ENCODE results near the gene ZNF776. TPM values are rescaled to one million over a fixed set of nuclear protein-coding genes. Genes with fewer than 3 reads are reported as not detected.

ZNF776 gene
- polyA plus RNA-seq, 1 donor from 2014 or later = 62.3 TPM

- Histone ChIP-seq H3K9me2 (ENCODE audit: insufficient read depth, low read length) (no peaks in the 10 kb centered on the region), H3K9ac (ENCODE audit: low read length) (no peak overlapping the region), H3K9me3 (ENCODE audit: low read length) (no peaks in the 10 kb centered on the region), H3F3A (ENCODE audit: insufficient read depth, low read length, poor library complexity, severe bottlenecking) (no peaks in the 10 kb centered on the region), H3K27ac (ENCODE audit: low read length) (no peak overlapping the region), H4K20me1 (ENCODE audit: insufficient read depth) (no peaks in the 10 kb centered on the region), H3K79me2 (replicated peaks; ENCODE audit: insufficient read depth, low read length) (peaks cover 34% of the 10 kb centered on the region), H2AFZ (ENCODE audit: low read depth, low read length) (no peak overlapping the region), H3K36me3 (ENCODE audit: insufficient read depth, low read length) (peaks cover 2% of the 10 kb centered on the region), H3K27me3 (ENCODE audit: insufficient read depth, low read depth, low read length) (no peaks in the 10 kb centered on the region), H3K4me2 (ENCODE audit: low read length) (peak overlapping the region; percentile 55), H3K4me3 (ENCODE audit: low read length) (peak overlapping the region; percentile 92)
- TF ChIP-seq EZH2 (IDR thresholded peaks at IDR 0.05; ENCODE audit: borderline replicate concordance, insufficient read depth, low read length, poor library complexity, severe bottlenecking) = no peak
- TF ChIP-seq RAD21 (conservative IDR thresholded peaks at IDR 0.05) = no peak
- no peak for TF ChIP-seq REST (IDR thresholded peaks at IDR 0.05; ENCODE audit: borderline replicate concordance)
- no peak for TF ChIP-seq CTCF (IDR thresholded peaks at IDR 0.05; ENCODE audit: poor library complexity, severe bottlenecking)
- TF ChIP-seq POLR2AphosphoS5 (IDR thresholded peaks at IDR 0.05) = no peak
- no peak for TF ChIP-seq EP300 (conservative IDR thresholded peaks at IDR 0.05; ENCODE audit: poor library complexity, severe bottlenecking)
- no peak for TF ChIP-seq TAF1 (IDR thresholded peaks at IDR 0.05; ENCODE audit: low read depth)
- no peak for TF ChIP-seq MXI1 (conservative IDR thresholded peaks at IDR 0.05; ENCODE audit: poor library complexity, severe bottlenecking)
- TF ChIP-seq SMC3 (conservative IDR thresholded peaks at IDR 0.05; ENCODE audit: poor library complexity) = no peak
Measured at GRCh38 chr19:57709616-57710015, 37.0 kb upstream of the ZNF776 start.

GRCh38 chr19:57712222-57712621 is 34.4 kb upstream of the ZNF776 start:
- TF ChIP-seq MXI1 (conservative IDR thresholded peaks at IDR 0.05; ENCODE audit: poor library complexity, severe bottlenecking) (no peak), TAF1 (IDR thresholded peaks at IDR 0.05; ENCODE audit: low read depth) (no peak), SMC3 (conservative IDR thresholded peaks at IDR 0.05; ENCODE audit: poor library complexity) (no peak), REST (IDR thresholded peaks at IDR 0.05; ENCODE audit: borderline replicate concordance) (no peak), CTCF (IDR thresholded peaks at IDR 0.05; ENCODE audit: poor library complexity, severe bottlenecking) (no peak), RAD21 (conservative IDR thresholded peaks at IDR 0.05) (no peak), EP300 (conservative IDR thresholded peaks at IDR 0.05; ENCODE audit: poor library complexity, severe bottlenecking) (no peak), POLR2AphosphoS5 (IDR thresholded peaks at IDR 0.05) (no peak), EZH2 (IDR thresholded peaks at IDR 0.05; ENCODE audit: borderline replicate concordance, insufficient read depth, low read length, poor library complexity, severe bottlenecking) (no peak)
- Histone ChIP-seq H3K79me2 (replicated peaks; ENCODE audit: insufficient read depth, low read length) (peaks cover 10% of the 10 kb centered on the region), H3K4me2 (ENCODE audit: low read length) (no peak overlapping the region), H3K9me2 (ENCODE audit: insufficient read depth, low read length) (no peaks in the 10 kb centered on the region), H3K4me3 (ENCODE audit: low read length) (no peak overlapping the region), H3K27ac (ENCODE audit: low read length) (no peak overlapping the region), H2AFZ (ENCODE audit: low read depth, low read length) (no peak overlapping the region), H3K9me3 (ENCODE audit: low read length) (no peaks in the 10 kb centered on the region), H3K9ac (ENCODE audit: low read length) (no peak overlapping the region), H3K36me3 (ENCODE audit: insufficient read depth, low read length) (peaks cover 4% of the 10 kb centered on the region), H3K27me3 (ENCODE audit: insufficient read depth, low read depth, low read length) (no peaks in the 10 kb centered on the region), H3F3A (ENCODE audit: insufficient read depth, low read length, poor library complexity, severe bottlenecking) (no peaks in the 10 kb centered on the region), H4K20me1 (ENCODE audit: insufficient read depth) (no peaks in the 10 kb centered on the region)
